ENCODE results near the gene PABPC1L.

The PABPC1L gene

GRCh38 chr20:44961011-44961869, 51.4 kb downstream of the PABPC1L start:
- FAIRE-seq: no peak
- no peak for DNase-seq (ENCODE audit: insufficient read length, low spot score)
- no peak for TF ChIP-seq SPI1 (IDR thresholded peaks at IDR 0.05; ENCODE audit: low read depth, low read length)
- TF ChIP-seq PAX5 (IDR thresholded peaks at IDR 0.05; ENCODE audit: insufficient read depth, low read length, severe bottlenecking): no peak
- no peak for TF ChIP-seq POLR2A (IDR thresholded peaks at IDR 0.05; ENCODE audit: low read depth, low read length)
- TF ChIP-seq TAF1 (IDR thresholded peaks at IDR 0.05; ENCODE audit: low read depth, low read length): no peak
- TF ChIP-seq POLR2AphosphoS5 (IDR thresholded peaks at IDR 0.05; ENCODE audit: low read depth, low read length): no peak
- TF ChIP-seq POU2F2 (IDR thresholded peaks at IDR 0.05; ENCODE audit: low read depth, low read length): no peak

- no peak for TF ChIP-seq TAF1 (IDR thresholded peaks at IDR 0.05; ENCODE audit: low read depth, low read length)
- TF ChIP-seq POU2F2 (IDR thresholded peaks at IDR 0.05; ENCODE audit: low read depth, low read length): no peak
- TF ChIP-seq POLR2AphosphoS5 (IDR thresholded peaks at IDR 0.05; ENCODE audit: low read depth, low read length): no peak
- TF ChIP-seq SPI1 (IDR thresholded peaks at IDR 0.05; ENCODE audit: low read depth, low read length): no peak
- TF ChIP-seq POLR2A (IDR thresholded peaks at IDR 0.05; ENCODE audit: low read depth, low read length): no peak
- TF ChIP-seq PAX5 (IDR thresholded peaks at IDR 0.05; ENCODE audit: insufficient read depth, low read length, severe bottlenecking): no peak
- DNase-seq (ENCODE audit: insufficient read length, low spot score) (no peak), FAIRE-seq (no peak)
Measured at GRCh38 chr20:44961870-44962267, 52.0 kb downstream of the PABPC1L start.

- TF ChIP-seq SPI1 (IDR thresholded peaks at IDR 0.05; ENCODE audit: low read depth, low read length) (no peak), POU2F2 (IDR thresholded peaks at IDR 0.05; ENCODE audit: low read depth, low read length) (no peak), POLR2AphosphoS5 (IDR thresholded peaks at IDR 0.05; ENCODE audit: low read depth, low read length) (no peak), PAX5 (IDR thresholded peaks at IDR 0.05; ENCODE audit: insufficient read depth, low read length, severe bottlenecking) (no peak), TAF1 (IDR thresholded peaks at IDR 0.05; ENCODE audit: low read depth, low read length) (no peak), POLR2A (IDR thresholded peaks at IDR 0.05; ENCODE audit: low read depth, low read length) (no peak)
- FAIRE-seq (no peak), DNase-seq (ENCODE audit: insufficient read length, low spot score) (no peak)
Measured at GRCh38 chr20:44962483-44962882, 52.6 kb downstream of the PABPC1L start.

GRCh38 chr20:44963325-44964215, 53.7 kb downstream of the PABPC1L start:
- DNase-seq (ENCODE audit: insufficient read length, low spot score) (no peak), FAIRE-seq (no peak)
- TF ChIP-seq POLR2A (IDR thresholded peaks at IDR 0.05; ENCODE audit: low read depth, low read length) (no peak), POU2F2 (IDR thresholded peaks at IDR 0.05; ENCODE audit: low read depth, low read length) (peak; percentile 78)

GRCh38 chr20:44965651-44966029, 55.8 kb downstream of the PABPC1L start:
- DNase-seq (ENCODE audit: insufficient read length, low spot score): no peak
- TF ChIP-seq POU2F2 (IDR thresholded peaks at IDR 0.05; ENCODE audit: low read depth, low read length): no peak
- no peak for TF ChIP-seq POLR2A (IDR thresholded peaks at IDR 0.05; ENCODE audit: low read depth, low read length)
- no peak for TF ChIP-seq POLR2AphosphoS5 (IDR thresholded peaks at IDR 0.05; ENCODE audit: low read depth, low read length)
- no peak for TF ChIP-seq SPI1 (IDR thresholded peaks at IDR 0.05; ENCODE audit: low read depth, low read length)
- TF ChIP-seq TAF1 (IDR thresholded peaks at IDR 0.05; ENCODE audit: low read depth, low read length): no peak
- no peak for TF ChIP-seq PAX5 (IDR thresholded peaks at IDR 0.05; ENCODE audit: insufficient read depth, low read length, severe bottlenecking)
- FAIRE-seq: no peak

- DNase-seq (ENCODE audit: insufficient read length, low spot score) (peak; percentile 69), FAIRE-seq (peak; percentile 95)
- TF ChIP-seq POLR2AphosphoS5 (IDR thresholded peaks at IDR 0.05; ENCODE audit: low read depth, low read length) (peak; percentile 86; the same call in 1 of the 2 replicates), SPI1 (IDR thresholded peaks at IDR 0.05; ENCODE audit: low read depth, low read length) (peak; percentile 93), POLR2A (IDR thresholded peaks at IDR 0.05; ENCODE audit: low read depth, low read length) (peak; percentile 88), POU2F2 (IDR thresholded peaks at IDR 0.05; ENCODE audit: low read depth, low read length) (no peak), TAF1 (IDR thresholded peaks at IDR 0.05; ENCODE audit: low read depth, low read length) (peak; percentile 80), PAX5 (IDR thresholded peaks at IDR 0.05; ENCODE audit: insufficient read depth, low read length, severe bottlenecking) (peak; percentile 62)
Measured at GRCh38 chr20:44966030-44966961, 56.4 kb downstream of the PABPC1L start, which contains the start of gene STK4. Gene STK4 (plus strand): TSS chr20:44966512. CDS start chr20:44966569, 57 bp downstream.

- FAIRE-seq: peak; percentile 40
Measured at GRCh38 chr20:44967207-44967807, 57.4 kb downstream of the PABPC1L start.

GRCh38 chr20:44969300-44969894, 59.5 kb downstream of the PABPC1L start:
- no peak for DNase-seq (ENCODE audit: insufficient read length, low spot score)

More at GRCh38 chr20:44967207-44967807, 57.4 kb downstream of the PABPC1L start:
- no peak for DNase-seq (ENCODE audit: insufficient read length, low spot score)
- TF ChIP-seq SPI1 (IDR thresholded peaks at IDR 0.05; ENCODE audit: low read depth, low read length) (peak; percentile 83), POLR2AphosphoS5 (IDR thresholded peaks at IDR 0.05; ENCODE audit: low read depth, low read length) (no peak)

More at GRCh38 chr20:44969300-44969894, 59.5 kb downstream of the PABPC1L start:
- TF ChIP-seq PAX5 (IDR thresholded peaks at IDR 0.05; ENCODE audit: insufficient read depth, low read length, severe bottlenecking): no peak
- TF ChIP-seq TAF1 (IDR thresholded peaks at IDR 0.05; ENCODE audit: low read depth, low read length): no peak
- no peak for TF ChIP-seq POU2F2 (IDR thresholded peaks at IDR 0.05; ENCODE audit: low read depth, low read length)
- TF ChIP-seq POLR2AphosphoS5 (IDR thresholded peaks at IDR 0.05; ENCODE audit: low read depth, low read length): no peak
- no peak for TF ChIP-seq SPI1 (IDR thresholded peaks at IDR 0.05; ENCODE audit: low read depth, low read length)
- TF ChIP-seq POLR2A (IDR thresholded peaks at IDR 0.05; ENCODE audit: low read depth, low read length): no peak
- FAIRE-seq: no peak
